Mesenteric fat pad (tissue), 1 donor: ENCODE results near the gene SLC22A6. TPM values are rescaled to one million over a fixed set of nuclear protein-coding genes. Genes with fewer than 3 reads are reported as not detected.
A peak's percentile ranks its signal among the peaks of the same experiment; 100 is the strongest.
"Not testable (repeated sequence)": the region's sequence is repeated elsewhere in the genome, so short reads cannot be mapped to it uniquely, and the experiment has no call there.

ENCODE experiments used
- DNase-seq: peaks from one replicate; pipeline ENCODE4 v3.0.0-alpha.2; 2020; ENCODE audit warnings: low spot score
- total RNA-seq: library from RNA; stranded (reverse); fragmentation: NEBNext Ultra II Directional; extraction: Animal tissue kit (Norgen Biotek cat#: 25700); gene quantifications from one replicate; pipeline ENCODE4 v1.2.1, GENCODE V29; 2021
- donor health status: DM: yes; HTN: yes; CAD: no.

SLC22A6 gene
- total RNA-seq, 1 donor from 2014 or later, result not detected

- DNase-seq, result no peak
Observed at GRCh38 chr11:62985041-62985750, 429 bp upstream of the SLC22A6 start.

GRCh38 chr11:62983536-62984199, 1.1 kb downstream of the SLC22A6 start:
- peak; percentile 83 for DNase-seq

GRCh38 chr11:62981743-62982142, 3.0 kb downstream of the SLC22A6 start:
- peak; percentile 51 for DNase-seq

GRCh38 chr11:62980133-62980760, 4.5 kb downstream of the SLC22A6 start:
- DNase-seq, result no peak

- no peak for DNase-seq
Observed at GRCh38 chr11:62976109-62976508, 8.7 kb downstream of the SLC22A6 start.

GRCh38 chr11:62974848-62975522, 9.8 kb downstream of the SLC22A6 start:
- DNase-seq, result no peak

GRCh38 chr11:62965574-62965973, 19.2 kb downstream of the SLC22A6 start:
- DNase-seq, result no peak

GRCh38 chr11:62962391-62962790, 22.4 kb downstream of the SLC22A6 start:
- peak; percentile 16 for DNase-seq

- peak; percentile 47 for DNase-seq
Observed at GRCh38 chr11:62961017-62961570, 23.7 kb downstream of the SLC22A6 start.

GRCh38 chr11:62959422-62959980, 25.3 kb downstream of the SLC22A6 start:
- DNase-seq, result peak; percentile 49

GRCh38 chr11:62958547-62959421, 26.0 kb downstream of the SLC22A6 start:
- peak; percentile 37 for DNase-seq

GRCh38 chr11:62957147-62957546, 27.6 kb downstream of the SLC22A6 start:
- peak; percentile 1 for DNase-seq

- peak; percentile 12 for DNase-seq
Observed at GRCh38 chr11:62954478-62954877, 30.3 kb downstream of the SLC22A6 start.

GRCh38 chr11:62953811-62954210, 31.0 kb downstream of the SLC22A6 start:
- DNase-seq, result peak; percentile 43

- DNase-seq, result peak; percentile 43
Observed at GRCh38 chr11:62948765-62949320, 35.9 kb downstream of the SLC22A6 start.

- peak; percentile 30 for DNase-seq
Observed at GRCh38 chr11:62945538-62945937, 39.2 kb downstream of the SLC22A6 start.

GRCh38 chr11:62937528-62937927, 47.2 kb downstream of the SLC22A6 start:
- DNase-seq, result not testable (repeated sequence)

- DNase-seq, result no peak
Observed at GRCh38 chr11:62934496-62934785, 50.3 kb downstream of the SLC22A6 start.

- DNase-seq, result no peak
Observed at GRCh38 chr11:62933750-62934495, 50.8 kb downstream of the SLC22A6 start.
